HG03097 (cell line): ENCODE data around the gene CCDC160.

Experiments used
- ATAC-seq: cut with Tn5 transposase; IDR thresholded peaks from one replicate; pipeline ENCODE4 v1.9.1; 2021; ENCODE audit not compliant: unreplicated experiment, low FRiP score

Gene CCDC160

GRCh38 chrX:134294548-134294947, 57.6 kb downstream of the CCDC160 start:
- ATAC-seq, result no peak
